K562 (cell line): ENCODE data around the gene KCNK4. TPM values are rescaled to one million over a fixed set of nuclear protein-coding genes. Genes with fewer than 3 reads are reported as not detected.
A peak's percentile ranks its signal among the peaks of the same experiment; 100 is the strongest.

Experiments used
- ATAC-seq: fragments of 200-7000 bp; cut with Tn5 transposase; 3 replicates; pipeline ENCODE4 v1.9.1; 2020; ENCODE audit warnings: moderate library complexity
- BruUV-seq: library from RNA; stranded (reverse); fragments of 400-500 nt; replicated peaks from 2 replicates; lab custom pipeline; 2021; lab: Mats Ljungman, UMichigan
- CTCF ChIA-PET: fragments of 300-600 bp; formaldehyde crosslinking; extraction: SDS; loops from one replicate; lab custom pipeline; 2021; ENCODE audit warnings: low intra/inter-chr PET ratio; lab: Yijun Ruan, JAX
- POLR2A ChIA-PET: fragments of 300-600, 350-650 bp; sonication (Branson Sonifier 250); formaldehyde crosslinking; extraction: SDS; loops from one replicate; lab custom pipeline; 2021; ENCODE audit warnings: antibody characterized with exemption, inconsistent platforms; lab: Yijun Ruan, JAX
- DNase-seq, 4 experiments: peaks; one replicate each; pipeline versions ENCODE4 v3.0.0 to v3.0.0-alpha.2; 2011 to 2018; ENCODE audit warnings: low spot score in 3 of 4, mixed read lengths in 3 of 4; ENCODE audit errors: extremely low read depth in 1 of 4
- FAIRE-seq: peaks from 2 replicates; lab custom pipeline; 2011; peaks lifted over from hg19 to GRCh38; lab: Jason Lieb, UNC
- H2AFZ ChIP-seq: 2 replicates; pipeline ENCODE4 v1.6.0; 2011; ENCODE audit warnings: low read depth, low read length, control low read depth, inconsistent platforms
- H3K27ac ChIP-seq: fragments of 200-600 bp; 3 replicates; pipeline ENCODE4 v1.8.0; 2011; ENCODE audit warnings: low read depth, mild to moderate bottlenecking, control low read depth, inconsistent platforms, low read length, moderate library complexity, mixed read lengths; ENCODE audit errors: extremely low read depth
- H3K27me3 ChIP-seq, 2 experiments: fragments of 300-600 bp in 1 of 2; 2 replicates in 1 of 2; 3 replicates in 1 of 2; pipeline versions ENCODE4 v1.6.0 to v1.8.0; 2011; ENCODE audit warnings: inconsistent platforms in 2 of 2, low read length in 2 of 2, mild to moderate bottlenecking in 1 of 2, mixed read lengths in 1 of 2, moderate library complexity in 1 of 2; ENCODE audit not compliant: control insufficient read depth in 2 of 2, insufficient read depth in 2 of 2
- H3K36me3 ChIP-seq: fragments of 300-600 bp; 3 replicates; pipeline ENCODE4 v1.8.0; 2011; ENCODE audit warnings: mild to moderate bottlenecking, low read length, inconsistent platforms; ENCODE audit not compliant: control insufficient read depth, insufficient read depth
- H3K4me1 ChIP-seq, 2 experiments: fragments of 200-600 bp in 1 of 2; replicated peaks in 1 of 2; 2 replicates in 1 of 2; 3 replicates in 1 of 2; pipeline versions ENCODE4 v1.5.1 to v1.8.0; 2011; ENCODE audit warnings: inconsistent platforms in 2 of 2, low read length in 2 of 2, mild to moderate bottlenecking in 1 of 2, mixed read lengths in 1 of 2, moderate library complexity in 1 of 2; ENCODE audit not compliant: control insufficient read depth in 2 of 2, insufficient read depth in 2 of 2
- H3K4me2 ChIP-seq: 2 replicates; pipeline ENCODE4 v1.6.1; 2011; ENCODE audit warnings: low read length, control low read depth, inconsistent platforms, mixed read lengths; ENCODE audit not compliant: insufficient read depth
- H3K4me3 ChIP-seq: fragments of 200-600 bp; sonication (generic), shearing (Covaris generic); 2 replicates; pipeline ENCODE4 v1.5.1; 2016; ENCODE audit warnings: control low read depth, inconsistent platforms
- H3K79me2 ChIP-seq: fragments of 200-600 bp; 3 replicates; pipeline ENCODE4 v1.8.0; 2011; ENCODE audit warnings: low read length, inconsistent platforms; ENCODE audit not compliant: control insufficient read depth, insufficient read depth
- H3K9ac ChIP-seq, 2 experiments: 2 replicates each; pipeline versions ENCODE4 v1.6.0 to v1.6.1; 2011; ENCODE audit warnings: low read depth in 2 of 2, low read length in 2 of 2, control low read depth in 1 of 2, inconsistent platforms in 1 of 2, mild to moderate bottlenecking in 1 of 2, mixed read lengths in 1 of 2; ENCODE audit not compliant: insufficient read depth in 1 of 2
- H3K9me1 ChIP-seq: one replicate; pipeline ENCODE4 v1.6.0; 2011; ENCODE audit warnings: inconsistent platforms, mild to moderate bottlenecking, low read length, moderate library complexity; ENCODE audit not compliant: control insufficient read depth, insufficient read depth
- H3K9me3 ChIP-seq: replicated peaks from 2 replicates; pipeline ENCODE4 v1.5.1; 2011; ENCODE audit warnings: low read depth, low read length, inconsistent platforms; ENCODE audit not compliant: control insufficient read depth, insufficient read depth
- H4K20me1 ChIP-seq: replicated peaks from 2 replicates; pipeline ENCODE4 v1.6.1; 2011; ENCODE audit warnings: low read length, inconsistent platforms, mixed read lengths; ENCODE audit not compliant: control insufficient read depth, insufficient read depth
- CEBPB ChIP-seq: fragments of 450-650 bp; IDR thresholded peaks from 2 replicates; pipeline ENCODE4 v1.6.1; 2016; ENCODE audit warnings: missing genetic modification characterization, missing compliant biosample characterization
- CXXC5 ChIP-seq: fragments of 250-450 bp; sonication (Bioruptor Pico); IDR thresholded peaks from 2 replicates; pipeline ENCODE4 v1.8.0; 2022; ENCODE audit warnings: inconsistent platforms, mild to moderate bottlenecking, moderate library complexity
- ESRRA ChIP-seq: fragments of 450-650 bp; IDR thresholded peaks from 2 replicates; pipeline ENCODE4 v1.6.1; 2014; ENCODE audit warnings: low read depth, mild to moderate bottlenecking, moderate library complexity, borderline replicate concordance
- FOXK1 ChIP-seq: sonication (generic); formaldehyde crosslinking; IDR thresholded peaks from 2 replicates; pipeline ENCODE4 v1.8.0; 2022; ENCODE audit warnings: missing genetic modification reagents, mild to moderate bottlenecking, borderline replicate concordance
- HOXB6 ChIP-seq: fragments of 250-450 bp; sonication (Bioruptor Pico); IDR thresholded peaks from 2 replicates; pipeline ENCODE4 v1.5.1; 2022; ENCODE audit warnings: mild to moderate bottlenecking, borderline replicate concordance
- MBD2 ChIP-seq: sonication (generic); IDR thresholded peaks from 2 replicates; pipeline ENCODE4 v1.6.1; 2016; ENCODE audit warnings: low read depth, borderline replicate concordance
- NR2C1 ChIP-seq, 2 experiments: fragments of 450-650 bp; IDR thresholded peaks; 2 replicates each; pipeline ENCODE4 v1.6.1; 2017; ENCODE audit warnings: mild to moderate bottlenecking in 2 of 2, antibody characterized with exemption in 1 of 2, inconsistent platforms in 1 of 2, missing compliant biosample characterization in 1 of 2, missing genetic modification characterization in 1 of 2
- POLR2A ChIP-seq: fragments of 450-650 bp; conservative IDR thresholded peaks from 2 replicates; pipeline ENCODE4 v1.6.1; 2016
- STAG1 ChIP-seq: sonication (generic); formaldehyde crosslinking; IDR thresholded peaks from 2 replicates; pipeline ENCODE4 v1.5.0; 2020; ENCODE audit warnings: missing genetic modification reagents, borderline replicate concordance
- TBL1XR1 ChIP-seq, 2 experiments: IDR thresholded peaks; 2 replicates each; pipeline ENCODE4 v1.6.1; 2012; ENCODE audit warnings: improper control_type of control experiment in 2 of 2, low read length in 2 of 2, mild to moderate bottlenecking in 1 of 2
- TGIF2 ChIP-seq: sonication (generic); formaldehyde crosslinking; IDR thresholded peaks from 2 replicates; pipeline ENCODE4 v1.8.1; 2022; ENCODE audit warnings: mild to moderate bottlenecking, missing genetic modification reagents, moderate library complexity
- ZNF76 ChIP-seq: fragments of 250-450 bp; sonication (Bioruptor Pico); IDR thresholded peaks from 2 replicates; pipeline ENCODE4 v1.4.0; 2020; ENCODE audit warnings: mild to moderate bottlenecking, moderate library complexity, borderline replicate concordance
- WGBS: fragments of 100-300 bp; shearing (Covaris generic); methylation state at CpG from one replicate; pipeline ENCODE4 v1.1.6; 2016; ENCODE audit warnings: low coverage, mixed read lengths; ENCODE audit not compliant: insufficient coverage; ENCODE audit errors: missing lambda C conversion rate; 5-methylcytosine and 5-hydroxymethylcytosine counted together
- in situ Hi-C: fragments of 300-500 bp; cut with MboI; formaldehyde crosslinking; loops from 4 replicates; pipeline ENCODE4 v1.15.0; 2018; ENCODE audit warnings: inconsistent platforms, mixed read lengths
- intact Hi-C: fragments of 100-400 bp; cut with micrococcal nuclease; formaldehyde crosslinking; loops from 2 replicates; pipeline ENCODE4 v1.14.2; 2022
- polyA plus RNA-seq, 8 experiments: library from polyadenylated mRNA; depleted of rRNA in 4 of 8; stranded (reverse) in 5 of 8; unstranded in 3 of 8; fragments of >200 nt; fragmentation: Nextera tagmentation in 2 of 8; fragmentation: Illumina TruSeq in 1 of 8; extraction: Ambion mirVana in 2 of 8; extraction: Trizol in 1 of 8; gene quantifications; 2 replicates each; pipeline versions ENCODE4 v1.2.1 to v1.2.3, GENCODE V29; 2011 to 2014; ENCODE audit warnings: inconsistent platforms in 1 of 8, missing spikeins in 1 of 8
- total RNA-seq, 7 experiments: library from RNA; depleted of rRNA in 6 of 7; stranded (reverse); fragments of >200 nt in 6 of 7; fragmentation: Illumina TruSeq in 2 of 7; extraction: Trizol in 2 of 7; gene quantifications; 2 replicates each; pipeline versions ENCODE4 v1.2.1 to v1.2.3, GENCODE V29; 2011 to 2021; ENCODE audit warnings: low replicate concordance in 1 of 7
- TF ChIP-seq, protein P1 (sequence below): fragments of 450-650 bp; formaldehyde crosslinking; IDR thresholded peaks from 2 replicates; pipeline ENCODE4 v1.4.0; 2022; ENCODE audit warnings: missing genetic modification characterization

Gene KCNK4
- total and polyA plus RNA-seq, 9 of the 15 experiments (the other 6 are each of a cell fraction or from before 2014, with no cell fraction given) = not detected

DNA sequence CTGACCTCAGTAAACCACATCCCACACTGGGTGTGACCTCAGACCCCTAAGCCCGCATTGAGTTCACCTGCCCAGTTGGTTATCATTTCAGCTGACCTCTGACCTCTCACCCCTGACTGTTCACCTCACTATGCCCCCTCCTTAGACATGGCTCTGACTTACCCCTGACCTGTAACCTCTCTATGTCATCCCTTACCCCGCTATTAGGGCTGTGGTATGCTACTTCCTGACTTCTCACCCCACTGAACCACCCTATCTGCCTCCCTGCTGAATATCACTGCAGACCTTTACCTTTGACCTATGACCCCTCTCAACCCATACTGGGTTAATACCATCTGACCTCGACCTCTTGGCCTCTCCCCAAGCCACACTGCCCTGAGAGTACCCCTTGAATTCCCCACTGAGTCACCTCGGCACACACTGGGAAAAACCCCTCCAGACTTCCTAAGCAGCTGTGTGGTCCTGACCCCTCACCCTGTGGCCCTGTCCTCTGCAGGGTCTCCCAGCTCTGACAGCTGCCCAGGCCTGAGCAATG, 31.5 kb upstream of the KCNK4 start (continued):
- TF ChIP-seq CXXC5 (CRISPR knock-in tag) = no peak
- TF ChIP-seq NR2C1 (IDR thresholded peaks at IDR 0.05) = peak; percentile 99
- peak; percentile 98 for TF ChIP-seq NR2C1 (tag; IDR thresholded peaks at IDR 0.05)
- no peak for TF ChIP-seq TBL1XR1 (IDR thresholded peaks at IDR 0.05; ENCODE audit: low read length in 2 of 2)
- TF ChIP-seq, protein P1, sequence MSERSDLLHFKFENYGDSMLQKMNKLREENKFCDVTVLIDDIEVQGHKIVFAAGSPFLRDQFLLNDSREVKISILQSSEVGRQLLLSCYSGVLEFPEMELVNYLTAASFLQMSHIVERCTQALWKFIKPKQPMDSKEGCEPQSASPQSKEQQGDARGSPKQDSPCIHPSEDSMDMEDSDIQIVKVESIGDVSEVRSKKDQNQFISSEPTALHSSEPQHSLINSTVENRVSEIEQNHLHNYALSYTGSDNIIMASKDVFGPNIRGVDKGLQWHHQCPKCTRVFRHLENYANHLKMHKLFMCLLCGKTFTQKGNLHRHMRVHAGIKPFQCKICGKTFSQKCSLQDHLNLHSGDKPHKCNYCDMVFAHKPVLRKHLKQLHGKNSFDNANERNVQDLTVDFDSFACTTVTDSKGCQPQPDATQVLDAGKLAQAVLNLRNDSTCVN (CRISPR knock-in tag) = no peak
- TF ChIP-seq FOXK1 (CRISPR knock-in tag) = no peak
- TF ChIP-seq TGIF2 (CRISPR knock-in tag) = no peak
- TF ChIP-seq ZNF76 (CRISPR knock-in tag) = no peak
- TF ChIP-seq ESRRA = peak; percentile 75
- no peak for TF ChIP-seq HOXB6 (CRISPR knock-in tag)

DNA sequence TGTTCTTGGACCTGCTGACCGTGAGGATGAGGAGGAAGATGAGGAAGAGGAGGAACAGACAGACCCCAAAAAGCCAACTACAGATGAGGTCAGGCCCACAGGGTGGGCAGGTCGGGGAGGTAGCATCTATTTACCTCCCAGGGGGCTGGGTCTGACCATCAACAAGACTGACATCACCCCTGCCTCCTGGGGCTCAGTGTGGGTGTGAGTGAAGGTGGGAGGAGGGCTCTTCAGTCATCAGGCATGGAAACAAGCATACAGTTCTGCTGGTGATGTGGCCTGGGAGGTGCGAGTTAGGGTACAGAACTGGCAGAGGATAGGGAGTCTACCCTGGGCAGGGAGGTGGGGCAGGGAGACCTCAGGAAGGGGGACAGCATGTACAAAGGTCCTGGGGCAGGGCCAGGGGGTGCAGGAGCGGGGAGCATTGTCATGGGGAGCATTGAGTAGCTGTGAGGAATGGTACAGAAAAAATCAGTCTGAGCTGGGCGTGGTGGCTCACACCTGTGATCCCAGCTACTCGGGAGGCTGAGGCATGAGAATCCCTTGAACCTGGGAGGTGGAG, 30.9 kb upstream of the KCNK4 start:
- Histone ChIP-seq H3K9me3 (no peaks in the 10 kb centered on the region), H3K4me1 (peaks cover 0 to 51% of the 10 kb centered on the region in 2 experiments; a peak in 2 of 5 replicates), H2AFZ (no peak overlapping the region), H3K79me2 (no peaks in the 10 kb centered on the region), H3K4me3 (no peak overlapping the region)
- ATAC-seq (no peak), DNase-seq (no peak)
- BruUV-seq = no TSS peak
- CTCF ChIA-PET = no interaction called here
- POLR2A ChIA-PET = interaction anchor here (1.2 kb wide), 2 partner anchors 9 to 15 kb away, joined by 5 to 7 read pairs; partner anchors contain the start of gene PLCB3
- TF ChIP-seq POLR2A = 0 out of 2 replicates have a peak, but pooled peaks have one; percentile 11
- TF ChIP-seq CEBPB (tag) = no peak
- TF ChIP-seq MBD2 = no peak
- peak; percentile 13; the same call in 1 of the 2 replicates for TF ChIP-seq STAG1
- TF ChIP-seq, all 486 proteins: peak for 2
- in situ Hi-C loops (no loop called here), intact Hi-C loops (no loop called here)
- FAIRE-seq = no peak
- Histone ChIP-seq H3K9ac (no peak overlapping the region), H3K27me3 (no peaks in the 10 kb centered on the region), H3K36me3 (peaks cover 90% of the 10 kb centered on the region), H3K9me1 (no peaks in the 10 kb centered on the region), H3K4me2 (no peak overlapping the region), H4K20me1 (0 out of 2 replicates have a peak, but pooled peaks cover 4% of the 10 kb centered on the region), H3K27ac (no peak overlapping the region)
- 95% methylated on average over 6 of the region's 6 CpGs for WGBS
